Astrocyte (in vitro differentiated cells and primary cell): ENCODE data around the gene EMID1.

Experiments used
- EZH2 ChIP-seq: IDR thresholded peaks from 2 replicates; pipeline ENCODE4 v1.6.1; 2012; ENCODE audit warnings: mild to moderate bottlenecking, low read length, inconsistent platforms; ENCODE audit not compliant: insufficient read depth
- TF ChIP-seq, protein P1 (sequence below): IDR thresholded peaks from 2 replicates; pipeline ENCODE4 v1.5.1; 2011; ENCODE audit warnings: low read depth, mild to moderate bottlenecking, inconsistent platforms, low read length, moderate library complexity; ENCODE audit not compliant: insufficient read depth

DNA sequence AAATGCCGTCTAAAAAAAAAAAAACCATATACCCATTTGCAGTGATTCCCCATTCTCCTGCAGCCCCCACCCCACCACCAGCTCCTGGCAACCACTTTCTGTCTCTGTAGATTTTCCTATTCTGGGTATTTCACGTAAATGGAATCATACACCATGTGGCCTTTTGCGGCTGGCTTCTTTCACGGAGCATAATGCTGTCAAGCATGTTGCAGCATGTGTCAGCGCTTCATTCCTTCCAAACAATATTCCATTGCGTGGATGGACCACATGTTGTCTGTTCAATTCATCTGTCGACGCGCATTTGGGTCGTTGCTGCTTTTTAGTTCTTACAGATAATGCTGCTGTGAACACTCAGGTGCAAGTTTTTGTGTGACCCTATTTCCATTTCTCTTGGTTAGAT lies 14.8 kb upstream of the EMID1 start:
- TF ChIP-seq, protein P1, sequence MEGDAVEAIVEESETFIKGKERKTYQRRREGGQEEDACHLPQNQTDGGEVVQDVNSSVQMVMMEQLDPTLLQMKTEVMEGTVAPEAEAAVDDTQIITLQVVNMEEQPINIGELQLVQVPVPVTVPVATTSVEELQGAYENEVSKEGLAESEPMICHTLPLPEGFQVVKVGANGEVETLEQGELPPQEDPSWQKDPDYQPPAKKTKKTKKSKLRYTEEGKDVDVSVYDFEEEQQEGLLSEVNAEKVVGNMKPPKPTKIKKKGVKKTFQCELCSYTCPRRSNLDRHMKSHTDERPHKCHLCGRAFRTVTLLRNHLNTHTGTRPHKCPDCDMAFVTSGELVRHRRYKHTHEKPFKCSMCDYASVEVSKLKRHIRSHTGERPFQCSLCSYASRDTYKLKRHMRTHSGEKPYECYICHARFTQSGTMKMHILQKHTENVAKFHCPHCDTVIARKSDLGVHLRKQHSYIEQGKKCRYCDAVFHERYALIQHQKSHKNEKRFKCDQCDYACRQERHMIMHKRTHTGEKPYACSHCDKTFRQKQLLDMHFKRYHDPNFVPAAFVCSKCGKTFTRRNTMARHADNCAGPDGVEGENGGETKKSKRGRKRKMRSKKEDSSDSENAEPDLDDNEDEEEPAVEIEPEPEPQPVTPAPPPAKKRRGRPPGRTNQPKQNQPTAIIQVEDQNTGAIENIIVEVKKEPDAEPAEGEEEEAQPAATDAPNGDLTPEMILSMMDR, result no peak
- no peak for TF ChIP-seq EZH2
